Colon (tissue), 2 donors: ENCODE results near the gene ANKLE2.
"Not testable (repeated sequence)": the region's sequence is repeated elsewhere in the genome, so short reads cannot be mapped to it uniquely, and the experiment has no call there.

Source experiments
- FAIRE-seq: peaks from 2 replicates; lab custom pipeline; 2012; peaks lifted over from hg19 to GRCh38; lab: Jason Lieb, UNC
- donor health status: control.
- donor health status: control.

Gene ANKLE2

GRCh38 chr12:132776816-132777568, 15.4 kb upstream of the ANKLE2 start:
- FAIRE-seq, result no peak

DNA sequence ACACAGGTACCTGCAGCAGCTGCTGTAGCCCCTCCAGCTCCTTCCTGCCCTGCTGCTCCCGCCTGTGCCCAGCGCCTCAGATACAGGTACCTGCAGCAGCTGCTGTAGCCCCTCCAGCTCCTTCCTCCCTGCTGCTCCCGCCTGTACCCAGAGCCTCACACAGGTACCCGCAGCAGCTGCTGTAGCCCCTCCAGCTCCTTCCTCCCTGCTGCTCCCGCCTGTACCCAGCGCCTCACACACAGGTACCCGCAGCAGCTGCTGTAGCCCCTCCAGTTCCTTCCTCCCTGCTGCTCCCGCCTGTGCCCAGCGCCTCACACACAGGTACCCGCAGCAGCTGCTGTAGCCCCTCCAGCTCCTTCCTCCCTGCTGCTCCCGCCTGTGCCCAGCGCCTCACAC, 14.6 kb upstream of the ANKLE2 start:
- FAIRE-seq, result not testable (repeated sequence)

DNA sequence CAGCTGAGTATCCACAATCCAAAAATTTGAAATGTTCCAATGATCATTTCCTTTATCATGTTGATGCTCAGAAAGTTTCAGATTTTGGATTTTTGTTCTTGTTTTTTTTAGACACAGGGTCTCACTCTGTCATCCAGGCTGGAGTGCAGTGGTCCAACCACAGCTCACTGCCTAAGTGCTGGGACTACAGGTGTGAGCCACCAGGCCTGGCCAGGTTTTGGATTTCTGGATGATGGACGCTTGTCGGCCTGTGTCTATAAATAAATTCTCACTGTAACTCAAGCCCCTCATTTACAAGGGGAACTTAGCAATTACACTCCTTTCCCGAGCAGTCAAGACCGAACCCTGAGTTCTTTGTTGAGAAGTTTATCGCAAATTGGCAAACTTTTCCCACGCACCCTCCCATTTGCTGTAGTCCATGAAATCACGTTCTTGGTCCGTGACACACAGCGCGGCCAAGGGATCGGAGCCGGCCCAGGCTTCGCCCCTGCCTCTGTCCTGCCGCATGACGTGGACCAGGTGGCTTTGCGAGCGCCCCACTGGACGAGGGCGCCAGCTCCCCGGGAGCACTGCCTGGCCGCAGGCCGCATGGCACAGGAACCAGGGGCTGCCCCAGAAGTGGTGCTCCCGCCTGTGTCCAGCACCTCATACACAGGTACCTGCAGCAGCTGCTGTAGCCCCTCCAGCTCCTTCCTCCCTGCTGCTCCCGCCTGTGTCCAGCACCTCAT, 14.0 kb upstream of the ANKLE2 start:
- FAIRE-seq, result no peak

DNA sequence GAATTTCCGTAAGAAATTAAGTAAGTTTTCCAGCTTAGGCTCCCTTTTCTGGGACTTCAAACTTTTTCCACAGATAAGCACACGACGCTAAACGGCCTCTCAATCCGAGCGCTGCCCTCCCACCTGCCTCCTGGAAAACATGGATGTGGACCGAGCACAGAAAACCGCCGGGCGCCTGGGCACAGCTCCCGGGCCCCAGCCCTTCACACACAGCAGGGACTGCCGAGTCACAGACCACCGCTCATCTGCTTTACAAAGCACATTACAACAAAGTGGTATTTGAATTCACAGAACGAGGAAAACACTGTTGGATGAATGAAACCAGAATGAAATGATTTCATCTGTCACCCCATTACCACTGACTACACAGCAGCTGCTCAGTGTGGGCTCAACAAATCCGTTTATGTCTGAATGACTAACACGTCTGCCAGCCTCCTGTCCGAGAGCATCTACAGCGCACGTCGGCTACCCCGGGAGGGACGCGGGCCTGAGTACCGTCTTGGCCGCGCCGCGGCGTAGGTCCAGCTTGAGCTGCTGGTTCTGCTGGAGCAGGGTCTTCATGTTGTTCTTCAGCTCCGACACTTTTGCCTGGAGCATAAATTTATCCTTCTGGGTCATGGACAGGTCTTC, 13.1 kb upstream of the ANKLE2 start:
- no peak for FAIRE-seq

GRCh38 chr12:132774159-132774558, 12.5 kb upstream of the ANKLE2 start:
- no peak for FAIRE-seq

DNA sequence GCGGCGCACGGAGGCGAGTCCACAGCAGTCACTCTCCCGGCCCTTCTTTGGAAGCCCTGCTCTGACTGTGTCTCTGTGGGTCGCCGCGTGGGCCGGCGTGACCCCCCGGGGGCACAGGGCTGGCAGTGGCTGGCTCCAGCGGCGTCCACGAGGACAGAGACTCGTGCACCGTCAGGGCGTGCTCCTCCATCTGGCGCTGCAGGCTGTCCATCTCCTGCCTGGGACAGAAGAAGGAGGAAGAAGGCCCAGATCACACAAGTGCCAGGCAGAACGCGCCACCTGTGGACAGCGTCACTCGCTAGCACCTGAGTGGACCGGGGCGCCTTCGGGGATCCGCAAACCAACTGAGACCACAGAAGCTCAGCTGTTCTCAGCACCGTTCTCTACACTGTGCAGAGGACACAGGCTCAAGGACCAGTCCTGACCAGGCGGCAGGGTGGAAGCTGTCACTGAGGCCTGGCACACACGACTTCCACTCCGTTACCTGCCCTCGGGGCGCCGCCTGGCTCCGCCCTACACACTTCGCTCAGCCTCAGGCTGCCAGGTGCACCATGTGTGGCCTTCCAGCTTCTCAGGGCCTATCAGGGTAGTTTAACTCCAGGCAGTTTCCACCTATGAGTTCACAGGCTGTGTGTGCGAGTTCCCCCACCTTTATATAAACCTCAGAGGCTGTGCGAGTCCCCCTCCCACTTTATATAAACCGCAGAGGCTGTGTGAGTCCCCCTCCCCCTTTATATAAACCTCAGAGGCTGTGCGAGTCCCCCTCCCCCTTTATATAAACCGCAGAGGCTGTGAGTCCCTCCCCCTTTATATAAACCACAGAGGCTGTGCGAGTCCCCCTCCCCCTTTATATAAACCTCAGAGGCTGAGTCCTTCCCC, 11.7 kb upstream of the ANKLE2 start:
- no peak for FAIRE-seq

GRCh38 chr12:132772606-132773005, 11.0 kb upstream of the ANKLE2 start:
- FAIRE-seq, result no peak

DNA sequence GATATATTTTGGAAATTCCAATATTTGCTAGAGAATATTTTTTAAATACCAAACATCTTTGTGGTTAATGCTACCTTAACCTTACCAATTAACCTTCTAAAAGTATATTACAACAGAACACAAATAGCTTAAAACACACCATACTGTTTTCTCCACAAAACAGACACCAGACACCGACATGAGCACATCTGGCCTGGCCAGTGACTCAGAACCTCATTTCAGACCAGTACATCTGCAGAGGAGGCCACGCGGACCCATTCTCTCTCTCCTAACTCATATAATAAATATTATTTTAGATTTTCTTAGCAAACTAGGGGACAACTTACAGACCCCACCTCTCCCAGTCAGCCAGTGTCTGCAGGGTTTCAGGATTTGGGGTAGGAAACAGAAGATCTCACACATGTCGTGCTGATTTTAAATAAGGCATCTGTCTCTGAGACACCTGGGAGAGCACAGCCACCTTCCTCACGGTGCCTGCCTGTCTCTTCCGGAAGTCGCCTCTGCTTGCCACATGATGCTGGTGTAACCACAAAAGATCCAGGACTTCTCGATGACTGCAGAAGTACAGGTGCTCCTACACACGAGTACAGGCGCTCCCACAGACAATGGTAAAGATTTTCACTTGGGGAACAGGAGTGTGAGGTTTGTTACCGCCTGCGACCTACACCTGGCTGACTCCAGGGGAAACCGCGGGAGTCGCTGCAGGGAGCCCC, 9.7 kb upstream of the ANKLE2 start:
- no peak for FAIRE-seq

DNA sequence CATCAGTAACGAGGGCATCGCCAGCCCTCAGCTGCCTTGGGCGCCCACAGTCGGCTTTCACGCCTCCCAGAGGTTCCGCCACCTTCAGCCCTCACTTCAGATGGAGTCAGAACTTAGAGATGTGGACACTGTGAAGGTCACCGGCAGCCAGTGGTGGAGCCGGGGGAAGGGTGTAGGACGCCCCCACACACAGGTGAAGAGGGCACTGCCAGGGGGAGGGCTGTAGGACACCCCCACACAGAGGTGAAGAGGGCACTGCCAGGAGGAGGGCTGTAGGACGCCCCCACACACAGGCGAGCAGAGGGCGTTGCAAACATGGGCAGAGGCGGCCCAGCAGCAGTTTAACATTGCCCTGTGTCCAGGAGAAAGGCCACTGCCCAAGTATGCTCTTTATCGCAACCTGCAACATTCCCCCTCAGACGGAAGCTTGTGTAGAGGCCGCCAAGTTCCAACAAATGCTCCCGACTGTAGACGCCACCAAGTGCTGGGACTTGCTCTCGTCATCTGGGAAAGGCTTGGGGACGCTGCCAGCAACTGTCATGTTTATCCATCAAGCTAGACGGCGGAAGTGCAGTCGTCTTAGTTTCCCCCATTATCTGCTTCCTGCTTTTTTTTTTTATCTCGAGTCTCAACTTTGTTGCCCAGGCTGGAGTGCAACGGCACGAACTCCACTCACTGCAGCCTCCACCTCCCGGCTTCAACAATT, 4.9 kb upstream of the ANKLE2 start:
- no peak for FAIRE-seq

DNA sequence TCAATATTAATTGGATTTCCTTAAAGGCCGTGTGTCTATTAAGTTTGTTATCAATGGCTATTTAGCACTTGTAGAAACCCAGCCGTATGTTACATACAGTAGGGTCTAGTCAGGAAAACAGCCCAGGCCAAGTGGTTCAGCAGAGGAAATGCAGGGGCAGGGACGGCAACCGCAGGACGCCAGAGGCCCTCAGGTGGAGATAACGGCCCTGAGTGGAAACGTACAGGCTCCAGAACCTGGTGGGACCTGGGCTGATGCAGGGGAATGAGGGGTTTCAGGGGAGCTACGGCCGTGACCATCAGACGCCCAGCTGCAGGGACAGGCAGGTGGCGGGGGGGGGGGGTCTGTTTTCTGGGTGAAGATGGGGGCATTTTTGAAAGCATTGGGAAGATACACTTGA, 3.7 kb upstream of the ANKLE2 start:
- FAIRE-seq, result no peak

GRCh38 chr12:132764231-132764630, 2.6 kb upstream of the ANKLE2 start:
- no peak for FAIRE-seq

DNA sequence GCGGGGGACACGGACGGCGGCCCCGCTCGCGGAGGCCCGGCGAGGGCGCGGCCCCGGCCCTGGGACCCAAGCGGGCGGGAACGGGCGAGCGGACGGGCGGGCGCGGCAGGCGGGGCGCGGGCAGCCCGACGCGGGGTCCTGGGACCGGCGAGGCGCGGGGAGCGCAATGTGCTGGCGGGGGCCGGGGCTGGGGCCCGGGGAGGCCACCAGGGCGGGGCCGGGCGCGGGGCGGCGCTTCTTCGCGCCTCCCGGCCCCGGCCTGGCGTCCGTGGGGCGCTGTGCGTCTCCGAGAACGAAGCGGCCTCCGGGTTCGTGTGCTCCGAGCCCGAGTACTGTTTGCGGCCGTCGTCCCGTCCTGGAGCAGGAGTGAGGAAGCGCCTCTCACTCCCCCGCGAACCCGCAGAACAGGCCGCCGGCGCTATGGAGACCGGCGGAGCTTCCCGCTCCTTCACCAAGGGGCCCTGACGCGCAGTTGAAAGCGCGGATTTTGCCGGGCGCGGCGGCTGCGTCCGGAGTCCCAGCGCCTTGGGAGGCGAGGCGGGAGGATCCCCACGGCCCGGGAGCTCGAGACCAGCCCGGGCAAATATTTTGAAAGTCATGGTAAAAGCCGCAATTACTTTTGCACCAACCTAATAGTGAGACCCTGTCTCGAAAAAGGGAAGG, 420 bp upstream of the ANKLE2 start:
- no peak for FAIRE-seq

- FAIRE-seq, result no peak
These were observed 2.3 kb downstream of the ANKLE2 start for GRCh38 chr12:132759359-132759758.

DNA sequence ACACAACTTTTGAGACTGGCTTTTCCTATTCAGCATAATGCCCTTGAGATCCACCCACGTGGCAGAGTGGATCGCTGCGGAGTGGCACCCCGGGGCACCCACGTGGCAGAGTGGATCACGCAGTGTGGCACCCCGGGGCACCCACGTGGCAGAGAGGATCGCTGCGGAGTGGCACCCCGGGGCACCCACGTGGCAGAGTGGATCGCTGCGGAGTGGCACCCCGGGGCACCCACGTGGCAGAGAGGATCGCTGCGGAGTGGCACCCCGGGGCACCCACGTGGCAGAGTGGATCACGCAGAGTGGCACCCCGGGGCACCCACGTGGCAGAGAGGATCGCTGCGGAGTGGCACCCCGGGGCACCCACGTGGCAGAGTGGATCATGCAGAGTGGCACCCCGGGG, 2.8 kb downstream of the ANKLE2 start:
- not testable (repeated sequence) for FAIRE-seq

DNA sequence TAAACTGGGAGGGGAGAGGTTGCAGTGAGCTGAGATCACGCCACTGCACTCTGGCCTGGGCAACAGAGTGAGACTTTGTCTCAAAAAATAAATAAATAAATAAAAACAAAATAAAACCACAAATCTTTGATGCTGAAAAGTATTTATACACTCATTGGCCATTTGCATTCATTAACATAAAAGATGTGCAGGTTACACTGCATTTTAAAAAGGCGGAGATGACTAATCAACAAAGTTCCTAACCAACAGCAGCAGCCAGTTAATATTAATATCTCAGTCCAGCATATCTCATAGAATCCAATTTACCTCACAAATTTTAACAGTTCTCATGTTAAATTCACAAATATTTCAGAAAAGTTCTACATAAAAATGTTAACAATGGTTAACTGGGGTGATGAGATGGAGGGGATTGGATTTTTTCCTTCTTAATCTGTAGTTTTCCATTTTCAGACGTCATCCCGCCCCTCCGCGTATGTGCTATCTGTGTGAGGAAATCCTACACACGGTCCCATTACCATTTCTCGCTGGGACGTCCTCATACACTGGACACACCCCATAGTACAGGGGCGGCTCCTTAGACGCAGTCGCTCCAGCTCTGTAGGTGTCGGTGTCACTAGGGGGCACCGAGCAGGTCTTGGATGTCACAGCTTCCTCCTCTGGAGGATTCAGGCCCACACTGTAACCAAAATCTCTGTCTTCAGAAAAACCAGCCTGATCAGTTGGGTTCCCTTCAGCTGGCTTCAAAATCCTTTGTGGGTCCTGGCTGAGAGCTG, 7.3 kb downstream of the ANKLE2 start:
- no peak for FAIRE-seq

DNA sequence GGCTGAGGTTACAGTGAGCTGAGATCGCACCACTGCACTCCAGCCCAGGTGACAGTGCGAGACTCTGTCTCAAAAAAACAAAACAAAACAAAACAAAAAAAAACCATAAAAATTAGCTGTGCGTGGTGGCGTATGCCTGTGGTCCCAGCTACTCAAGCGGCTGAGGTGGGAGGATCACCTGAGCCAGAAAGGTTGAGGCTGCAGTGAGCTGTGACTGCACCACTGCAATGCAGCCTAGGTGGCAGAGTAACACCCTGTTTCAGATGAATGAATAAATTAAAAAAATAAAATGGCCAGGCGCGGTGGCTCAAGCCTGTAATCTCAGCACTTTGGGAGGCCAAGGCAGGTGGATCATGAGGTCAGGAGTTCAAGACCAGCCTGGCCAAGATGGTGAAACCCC, 8.0 kb downstream of the ANKLE2 start:
- not testable (repeated sequence) for FAIRE-seq

DNA sequence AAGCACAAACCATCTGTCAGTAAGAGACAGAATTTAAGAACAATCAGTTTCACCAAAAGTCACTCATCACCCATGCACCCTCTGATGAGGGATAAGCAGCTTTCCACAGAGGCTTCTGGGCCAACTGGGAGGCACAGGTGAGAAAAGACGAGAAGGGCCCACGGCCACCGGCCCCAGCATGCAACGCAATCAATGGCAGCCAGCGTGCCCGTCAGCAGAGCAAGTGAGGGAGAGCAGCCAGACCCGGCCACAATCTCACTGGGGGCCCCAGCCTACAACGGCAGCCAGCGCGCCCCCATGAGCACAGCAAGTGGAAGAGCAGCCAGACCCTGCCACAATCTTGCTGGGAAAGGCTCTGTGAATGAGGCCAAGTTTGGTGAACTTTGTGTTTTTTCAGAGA, 13.3 kb downstream of the ANKLE2 start:
- no peak for FAIRE-seq

DNA sequence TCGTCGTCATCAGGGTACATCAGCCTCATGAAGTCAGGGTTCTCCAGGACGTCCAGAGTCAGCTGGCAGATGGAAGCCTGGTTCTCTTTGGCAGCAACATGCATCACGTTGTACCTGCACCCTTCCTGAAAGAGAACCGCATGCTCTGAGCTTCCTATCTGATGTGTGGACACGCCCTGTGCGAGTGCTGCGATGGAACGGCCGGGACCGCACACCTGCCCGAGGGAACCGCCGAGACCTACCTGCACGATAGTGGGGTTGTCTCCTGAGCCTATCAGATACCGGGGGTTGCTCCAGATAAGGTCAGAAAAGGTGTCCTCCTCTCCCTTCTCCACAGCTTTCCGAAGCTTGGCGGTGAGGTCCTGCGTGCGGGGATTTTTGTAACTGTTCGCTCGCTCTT, 13.7 kb downstream of the ANKLE2 start:
- no peak for FAIRE-seq

- no peak for FAIRE-seq
These were observed 14.2 kb downstream of the ANKLE2 start for GRCh38 chr12:132747395-132747794.

GRCh38 chr12:132746613-132747012, 15.0 kb downstream of the ANKLE2 start:
- FAIRE-seq, result no peak
